SK-N-SH (cell line): ENCODE results near the gene CALN1. TPM values are rescaled to one million over a fixed set of nuclear protein-coding genes. Genes with fewer than 3 reads are reported as not detected.

Source experiments
- CTCF ChIA-PET: fragments of 300-600, 350-600 bp; formaldehyde crosslinking; extraction: SDS; loops from one replicate; lab custom pipeline; 2021; lab: Yijun Ruan, JAX
- POLR2A ChIA-PET: fragments of 350-600 bp; sonication (Branson Sonifier 250); formaldehyde crosslinking; extraction: SDS; loops from one replicate; lab custom pipeline; 2020; ENCODE audit warnings: antibody characterized with exemption, inconsistent platforms; lab: Yijun Ruan, JAX
- DNase-seq: peaks from one replicate; pipeline ENCODE4 v3.0.0; 2012
- H2AFZ ChIP-seq: fragments of 200-600 bp; sonication (generic); 2 replicates; pipeline ENCODE4 v1.8.1; 2016; ENCODE audit warnings: antibody characterized with exemption, mild to moderate bottlenecking, low read depth
- H3F3A ChIP-seq: fragments of 200-600 bp; sonication (generic); replicated peaks from 2 replicates; pipeline ENCODE3; 2016; ENCODE audit warnings: antibody characterized with exemption, mild to moderate bottlenecking; ENCODE audit not compliant: insufficient read depth
- H3K27ac ChIP-seq, 2 experiments: fragments of 200-500 bp in 1 of 2; fragments of 200-600 bp in 1 of 2; sonication (Bioruptor generic) in 1 of 2; sonication (generic), shearing (Covaris generic) in 1 of 2; 2 replicates each; pipeline versions ENCODE4 v1.5.1 to v1.6.1; 2014 to 2016; ENCODE audit warnings: low read depth in 2 of 2, inconsistent platforms in 1 of 2, low read length in 1 of 2, mild to moderate bottlenecking in 1 of 2, mixed read lengths in 1 of 2
- H3K27me3 ChIP-seq: fragments of 200-600 bp; sonication (generic), shearing (Covaris generic); 2 replicates; pipeline ENCODE4 v1.6.1; 2016; ENCODE audit warnings: mixed run types; ENCODE audit not compliant: insufficient read depth
- H3K36me3 ChIP-seq, 2 experiments: fragments of 200-500 bp in 1 of 2; fragments of 200-600 bp in 1 of 2; sonication (Bioruptor generic) in 1 of 2; sonication (generic) in 1 of 2; replicated peaks in 1 of 2; 2 replicates each; pipeline versions ENCODE3 to v1.5.1; 2014 to 2016; ENCODE audit warnings: low read length in 1 of 2, mild to moderate bottlenecking in 1 of 2; ENCODE audit not compliant: insufficient read depth in 2 of 2, control insufficient read depth in 1 of 2
- H3K4me1 ChIP-seq, 2 experiments: fragments of 200-500 bp in 1 of 2; fragments of 200-600 bp in 1 of 2; sonication (Bioruptor generic) in 1 of 2; sonication (generic), shearing (Covaris generic) in 1 of 2; 2 replicates each; pipeline versions ENCODE4 v1.5.1 to v1.6.1; 2014 to 2016; ENCODE audit warnings: low read depth in 1 of 2, low read length in 1 of 2, mixed run types in 1 of 2; ENCODE audit not compliant: insufficient read depth in 2 of 2, control insufficient read depth in 1 of 2
- H3K4me2 ChIP-seq: fragments of 200-600 bp; sonication (generic), shearing (Covaris generic); 2 replicates; pipeline ENCODE4 v1.6.1; 2017; ENCODE audit warnings: mixed run types
- H3K4me3 ChIP-seq, 2 experiments: fragments of 200-500 bp in 1 of 2; fragments of 200-600 bp in 1 of 2; sonication (Bioruptor generic) in 1 of 2; sonication (generic), shearing (Covaris generic) in 1 of 2; 2 replicates each; pipeline versions ENCODE4 v1.5.1 to v1.8.1; 2014 to 2016; ENCODE audit warnings: low read depth in 2 of 2, inconsistent platforms in 1 of 2, low read length in 1 of 2, mild to moderate bottlenecking in 1 of 2, mixed read lengths in 1 of 2, moderate library complexity in 1 of 2
- H3K79me2 ChIP-seq: fragments of 200-600 bp; sonication (generic); 2 replicates; pipeline ENCODE4 v1.8.1; 2017; ENCODE audit warnings: mild to moderate bottlenecking; ENCODE audit not compliant: insufficient read depth
- H3K9ac ChIP-seq: fragments of 200-600 bp; sonication (generic); 2 replicates; pipeline ENCODE4 v1.6.1; 2017; ENCODE audit warnings: mixed run types
- H3K9me2 ChIP-seq: fragments of 200-600 bp; sonication (generic); 2 replicates; pipeline ENCODE4 v1.6.1; 2017; ENCODE audit warnings: mixed run types
- H3K9me3 ChIP-seq: fragments of 200-600 bp; sonication (generic); 2 replicates; pipeline ENCODE4 v1.6.1; 2017; ENCODE audit warnings: mixed run types, mild to moderate bottlenecking, moderate library complexity
- H4K20me1 ChIP-seq: fragments of 200-600 bp; sonication (generic); 2 replicates; pipeline ENCODE4 v1.6.1; 2017; ENCODE audit warnings: mild to moderate bottlenecking, mixed run types; ENCODE audit not compliant: insufficient read depth
- CHD2 ChIP-seq: fragments of 150-350 bp; IDR thresholded peaks from 2 replicates; pipeline ENCODE4 v1.6.1; 2018; ENCODE audit warnings: low read length; ENCODE audit not compliant: partially characterized antibody
- CTCF ChIP-seq: fragments of 200-600 bp; sonication (generic); IDR thresholded peaks from 2 replicates; pipeline ENCODE4 v1.6.1; 2017; ENCODE audit warnings: antibody characterized with exemption, mild to moderate bottlenecking, moderate library complexity
- ELF1 ChIP-seq: IDR thresholded peaks from 2 replicates; pipeline ENCODE4 v1.4.0; 2012
- EZH2phosphoT487 ChIP-seq: fragments of 200-600 bp; sonication (generic); IDR thresholded peaks from 2 replicates; pipeline ENCODE4 v1.6.1; 2017; ENCODE audit warnings: low read depth, mixed run types, mild to moderate bottlenecking, antibody characterized with exemption, moderate library complexity, borderline replicate concordance
- FOXJ3 ChIP-seq: sonication (generic); formaldehyde crosslinking; IDR thresholded peaks from 2 replicates; pipeline ENCODE4 v1.5.1; 2020; ENCODE audit warnings: mild to moderate bottlenecking, missing genetic modification reagents
- FOXM1 ChIP-seq: IDR thresholded peaks from 2 replicates; pipeline ENCODE4 v1.4.0; 2012; ENCODE audit warnings: low read depth, mild to moderate bottlenecking
- GABPA ChIP-seq: IDR thresholded peaks from 2 replicates; pipeline ENCODE4 v1.4.0; 2012; ENCODE audit warnings: low read depth, mild to moderate bottlenecking
- GATA2 ChIP-seq: sonication (generic); formaldehyde crosslinking; IDR thresholded peaks from 2 replicates; pipeline ENCODE4 v1.5.0; 2020; ENCODE audit warnings: mild to moderate bottlenecking, missing genetic modification reagents
- IRF3 ChIP-seq: fragments of 150-350 bp; IDR thresholded peaks from 2 replicates; pipeline ENCODE4 v1.6.1; 2016; ENCODE audit warnings: mild to moderate bottlenecking, low read depth, low read length
- JUND ChIP-seq: IDR thresholded peaks from 2 replicates; pipeline ENCODE4 v1.4.0; 2012
- MEF2A ChIP-seq: IDR thresholded peaks from 2 replicates; pipeline ENCODE4 v1.4.0; 2012; ENCODE audit warnings: low read depth, borderline replicate concordance
- MXI1 ChIP-seq: IDR thresholded peaks from 2 replicates; pipeline ENCODE4 v1.6.1; 2012; ENCODE audit warnings: mild to moderate bottlenecking, low read depth, low read length, improper control_type of control experiment
- NFIC ChIP-seq: IDR thresholded peaks from 2 replicates; pipeline ENCODE4 v1.4.0; 2012; ENCODE audit warnings: borderline replicate concordance
- NRF1 ChIP-seq: IDR thresholded peaks from 2 replicates; pipeline ENCODE4 v1.6.1; 2012; ENCODE audit warnings: low read depth, mild to moderate bottlenecking, low read length
- PBX3 ChIP-seq: IDR thresholded peaks from 2 replicates; pipeline ENCODE4; 2012
- RFX5 ChIP-seq: IDR thresholded peaks from 2 replicates; pipeline ENCODE4 v1.6.1; 2012; ENCODE audit warnings: mild to moderate bottlenecking, improper control_type of control experiment, low read length
- SIN3A ChIP-seq: IDR thresholded peaks from 2 replicates; pipeline ENCODE4 v1.6.1; 2012; ENCODE audit warnings: low read depth, mild to moderate bottlenecking, low read length, moderate library complexity, borderline replicate concordance
- SMC3 ChIP-seq: IDR thresholded peaks from 2 replicates; pipeline ENCODE4 v1.6.1; 2012; ENCODE audit warnings: low read depth, low read length, improper control_type of control experiment
- TAF1 ChIP-seq: IDR thresholded peaks from 2 replicates; pipeline ENCODE4 v1.6.1; 2012; ENCODE audit warnings: low read depth, mild to moderate bottlenecking, low read length, moderate library complexity, borderline replicate concordance
- USF2 ChIP-seq: fragments of 150-350 bp; IDR thresholded peaks from 2 replicates; pipeline ENCODE4 v1.6.1; 2017; ENCODE audit warnings: antibody characterized with exemption, low read length, low read depth, borderline replicate concordance
- ZBTB33 ChIP-seq: IDR thresholded peaks from 2 replicates; pipeline ENCODE4 v1.4.0; 2012; ENCODE audit warnings: low read depth, borderline replicate concordance
- WGBS: methylation state at CpG from one replicate; pipeline ENCODE4 v1.1.6; 2017; ENCODE audit warnings: low lambda C conversion rate; 5-methylcytosine and 5-hydroxymethylcytosine counted together
- polyA plus RNA-seq, 3 experiments: library from polyadenylated mRNA; depleted of rRNA; stranded (reverse); fragments of >200 nt; gene quantifications; 2 replicates each; pipeline ENCODE4 v1.2.3, GENCODE V29; 2012

The CALN1 gene
- polyA plus RNA-seq, 1 of the 3 experiments (the other 2 are of a cell fraction): not detected

- Histone ChIP-seq H3K4me1 (no peaks in the 10 kb centered on the region), H3K4me2 (no peak overlapping the region), H3K36me3 (no peaks in the 10 kb centered on the region), H2AFZ (no peak overlapping the region), H3K9me2 (no peaks in the 10 kb centered on the region), H3K9me3 (no peaks in the 10 kb centered on the region), H3K79me2 (no peaks in the 10 kb centered on the region), H3K4me3 (no peak overlapping the region), H3F3A (no peaks in the 10 kb centered on the region), H3K9ac (no peak overlapping the region), H3K27me3 (no peaks in the 10 kb centered on the region), H3K27ac (no peak overlapping the region), H4K20me1 (no peaks in the 10 kb centered on the region)
- no peak for TF ChIP-seq NFIC
- TF ChIP-seq CTCF: no peak
- TF ChIP-seq TAF1: no peak
- no peak for TF ChIP-seq CHD2
- TF ChIP-seq MEF2A: no peak
- no peak for TF ChIP-seq IRF3
- ChIA-PET POLR2A (no interaction called here), CTCF (no interaction called here)
- no peak for DNase-seq
- WGBS: under 1% methylated on average over 3 of the region's 3 CpGs
These were observed 26.0 kb downstream of the CALN1 start for GRCh38 chr7:72386118-72386517.

GRCh38 chr7:72362246-72362645, 49.9 kb downstream of the CALN1 start:
- ChIA-PET CTCF (no interaction called here), POLR2A (no interaction called here)
- Histone ChIP-seq H3F3A (no peaks in the 10 kb centered on the region), H2AFZ (no peak overlapping the region), H4K20me1 (no peaks in the 10 kb centered on the region), H3K27ac (no peak overlapping the region), H3K79me2 (no peaks in the 10 kb centered on the region), H3K4me3 (no peak overlapping the region), H3K4me2 (no peak overlapping the region), H3K9ac (no peak overlapping the region), H3K9me2 (no peaks in the 10 kb centered on the region), H3K27me3 (peaks cover 14% of the 10 kb centered on the region), H3K9me3 (no peaks in the 10 kb centered on the region), H3K36me3 (no peaks in the 10 kb centered on the region), H3K4me1 (no peaks in the 10 kb centered on the region)
- WGBS: 38% methylated on average over 4 of the region's 4 CpGs
- TF ChIP-seq NFIC (no peak), FOXJ3 (CRISPR knock-in tag) (no peak), EZH2phosphoT487 (no peak), ELF1 (no peak), IRF3 (no peak), MEF2A (no peak), JUND (no peak), MXI1 (no peak), RFX5 (no peak), FOXM1 (no peak), ZBTB33 (no peak), GATA2 (CRISPR knock-in tag) (no peak), PBX3 (no peak), NRF1 (no peak), SIN3A (no peak), GABPA (no peak), TAF1 (no peak), USF2 (no peak), SMC3 (no peak)
- DNase-seq: no peak
